HG03095 (cell line): ENCODE data around the gene TMBIM1.
A peak's percentile ranks its signal among the peaks of the same experiment; 100 is the strongest.

Experiments
- ATAC-seq: cut with Tn5 transposase; IDR thresholded peaks from one replicate; pipeline ENCODE4 v1.9.1; 2021; ENCODE audit warnings: moderate library complexity; ENCODE audit not compliant: unreplicated experiment

Gene TMBIM1, protein sequence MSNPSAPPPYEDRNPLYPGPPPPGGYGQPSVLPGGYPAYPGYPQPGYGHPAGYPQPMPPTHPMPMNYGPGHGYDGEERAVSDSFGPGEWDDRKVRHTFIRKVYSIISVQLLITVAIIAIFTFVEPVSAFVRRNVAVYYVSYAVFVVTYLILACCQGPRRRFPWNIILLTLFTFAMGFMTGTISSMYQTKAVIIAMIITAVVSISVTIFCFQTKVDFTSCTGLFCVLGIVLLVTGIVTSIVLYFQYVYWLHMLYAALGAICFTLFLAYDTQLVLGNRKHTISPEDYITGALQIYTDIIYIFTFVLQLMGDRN

DNA sequence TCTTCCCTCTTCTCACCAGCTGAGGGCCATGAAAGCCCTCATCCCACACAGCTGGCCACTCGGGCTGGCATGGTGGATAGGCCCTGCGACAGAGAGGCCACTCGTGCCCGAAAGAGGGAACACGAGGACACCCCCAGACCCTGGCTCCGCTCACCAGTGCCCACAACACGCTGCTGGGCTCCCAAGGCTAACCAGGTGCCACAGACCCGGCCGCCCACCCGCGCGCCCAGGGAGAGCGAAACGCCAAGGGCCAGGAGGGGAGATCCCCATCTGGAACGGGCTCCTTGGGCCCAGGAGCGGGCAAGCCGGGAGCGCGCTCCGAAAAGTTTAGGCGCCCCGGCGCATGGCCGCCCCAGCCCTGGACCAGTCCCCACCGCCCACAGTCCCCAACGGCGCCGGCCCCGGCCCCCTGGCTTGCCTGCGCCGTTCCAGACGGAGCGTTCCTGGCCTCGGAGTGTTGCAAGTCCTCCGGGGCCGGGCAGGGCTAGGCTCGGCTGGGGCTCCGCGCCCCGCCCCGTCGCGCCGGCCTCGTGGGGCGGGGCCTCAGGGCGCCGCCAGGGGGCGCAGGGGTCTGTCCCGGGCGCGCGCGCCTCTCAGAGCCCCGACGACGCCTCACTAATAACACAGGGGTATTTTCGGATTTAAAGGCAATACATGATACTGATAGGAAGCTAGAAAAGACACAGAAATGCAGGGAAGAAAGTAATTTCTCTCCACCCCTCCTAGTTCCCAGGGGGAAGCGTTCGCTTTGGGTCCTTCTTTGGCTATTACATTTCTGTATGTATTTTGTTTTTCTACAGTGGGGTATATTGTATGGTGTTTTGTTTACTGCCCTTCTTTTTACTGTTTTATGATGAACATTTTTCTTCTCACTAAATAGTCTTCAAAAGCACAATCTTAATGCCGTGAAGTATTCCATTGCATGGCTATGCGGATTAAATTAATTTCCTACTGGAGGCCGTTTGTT, at the start of gene TMBIM1:
Gene TMBIM1, minus strand, starts transcription at position 456 of the 967 bp plus-strand sequence. CDS start 10,362 bp downstream, outside the sequence.
- ATAC-seq, result peak; percentile 57

DNA sequence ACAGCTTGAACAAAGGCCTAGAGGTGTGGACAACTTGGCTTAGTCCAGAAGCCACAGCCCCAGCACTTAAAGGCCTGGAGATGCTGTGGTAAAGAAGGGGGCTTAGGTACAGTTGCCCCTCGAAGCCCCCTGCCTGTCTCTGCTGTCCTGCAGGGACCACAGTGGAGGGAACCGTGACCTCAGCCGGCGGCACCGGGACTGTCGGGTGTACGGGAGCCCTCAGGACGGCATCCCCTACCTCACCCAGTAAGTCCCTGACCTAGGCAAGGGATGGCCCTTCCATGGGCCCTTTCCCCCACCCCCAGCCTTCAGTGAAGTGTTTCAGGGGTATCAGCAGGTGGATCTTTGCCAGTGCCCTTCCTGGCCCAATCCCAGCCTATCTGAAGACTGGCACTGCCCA, 49.1 kb upstream of the TMBIM1 start:
- no peak for ATAC-seq

DNA sequence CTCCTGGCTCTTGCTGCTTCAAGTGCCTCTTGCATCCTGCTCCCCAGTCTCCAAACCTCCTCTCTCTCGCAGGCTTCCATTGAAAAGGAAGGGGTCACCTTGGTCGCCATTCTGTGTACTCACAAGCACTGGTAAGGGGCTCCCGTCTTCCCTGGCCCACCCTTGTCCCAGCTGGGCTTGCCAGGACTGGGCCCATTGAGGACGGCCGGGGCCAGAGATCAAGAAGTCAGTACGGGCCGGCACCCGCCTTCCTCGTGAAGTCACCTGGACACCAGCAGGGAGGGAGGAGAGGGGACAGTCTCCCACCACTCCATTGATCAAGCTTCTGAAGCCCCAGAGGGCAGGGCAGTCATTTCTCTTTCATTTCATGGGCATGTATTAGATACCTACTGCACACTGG, 48.4 kb upstream of the TMBIM1 start:
- no peak for ATAC-seq

DNA sequence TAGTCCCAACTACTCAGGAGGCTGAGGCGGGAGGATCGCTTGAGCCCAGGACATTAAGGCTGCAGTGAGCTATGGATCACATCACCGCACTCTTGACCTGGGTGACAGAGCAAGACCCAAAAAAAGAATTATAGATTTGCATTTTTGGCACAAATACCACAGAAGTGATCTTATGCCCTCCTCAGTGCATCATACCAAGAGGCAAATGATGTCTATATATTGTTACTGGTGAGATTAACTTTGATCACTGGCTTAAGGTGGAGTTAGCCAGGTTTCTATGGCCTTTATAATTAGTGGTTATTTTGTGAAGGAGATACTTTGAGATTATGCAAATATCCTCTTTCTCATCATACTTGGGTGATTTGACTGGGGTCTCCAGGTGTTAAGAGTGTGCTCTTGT, 42.2 kb upstream of the TMBIM1 start:
- ATAC-seq, result no peak

DNA sequence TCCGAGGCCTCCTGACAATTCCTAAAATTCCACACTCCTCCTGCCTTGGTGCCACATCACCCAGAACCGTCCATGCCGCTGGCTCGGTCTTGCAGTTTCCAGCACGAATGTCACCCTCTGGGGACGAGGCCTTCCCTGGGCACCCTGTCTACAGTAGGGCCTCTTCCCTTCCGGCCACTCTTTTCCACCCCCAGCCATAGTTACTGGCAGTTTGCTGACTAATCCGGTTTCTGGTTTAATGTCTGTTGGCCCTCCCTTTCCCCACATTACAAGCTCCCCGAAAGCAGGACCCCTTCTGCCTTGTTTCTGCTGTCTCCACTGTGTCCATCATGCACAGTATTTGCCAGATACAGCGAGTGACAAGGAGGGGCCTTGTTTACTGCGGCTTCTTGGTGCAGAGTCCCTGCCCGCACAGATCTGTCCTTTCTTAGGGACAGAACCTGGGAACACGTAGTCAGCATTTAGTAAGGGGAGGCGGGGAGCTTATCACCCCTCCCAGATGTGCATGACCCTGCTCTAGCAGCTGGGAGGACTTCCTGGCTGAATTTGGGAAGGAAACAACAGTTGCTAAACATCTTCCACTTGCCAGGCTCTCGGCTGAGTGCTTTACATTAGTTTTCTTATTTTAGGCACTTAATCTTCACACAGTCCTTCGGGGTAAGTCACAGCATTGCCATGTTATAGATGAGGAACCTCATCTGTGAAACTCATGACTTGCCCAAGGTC, 40.8 kb upstream of the TMBIM1 start:
- ATAC-seq, result no peak

DNA sequence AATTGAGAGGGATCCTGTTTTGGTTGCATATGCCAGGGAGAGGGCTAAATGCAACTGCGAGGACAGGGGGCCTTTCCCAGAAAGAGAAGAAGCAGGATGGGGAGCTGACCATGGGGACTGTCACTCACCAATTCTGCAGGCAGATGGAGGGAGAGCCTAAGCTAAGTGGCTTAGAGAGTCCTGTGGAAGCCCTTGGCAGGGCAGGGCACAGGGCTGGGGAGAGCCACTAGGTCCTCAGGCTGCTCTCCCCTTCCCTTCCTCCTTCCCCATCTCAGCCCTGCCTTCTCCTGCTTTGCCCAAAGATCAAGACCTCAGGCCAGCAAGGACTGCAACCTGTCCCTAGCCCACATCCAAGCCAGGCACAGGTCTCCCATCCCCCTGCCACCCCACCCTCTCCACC, 40.0 kb upstream of the TMBIM1 start:
- ATAC-seq, result no peak

DNA sequence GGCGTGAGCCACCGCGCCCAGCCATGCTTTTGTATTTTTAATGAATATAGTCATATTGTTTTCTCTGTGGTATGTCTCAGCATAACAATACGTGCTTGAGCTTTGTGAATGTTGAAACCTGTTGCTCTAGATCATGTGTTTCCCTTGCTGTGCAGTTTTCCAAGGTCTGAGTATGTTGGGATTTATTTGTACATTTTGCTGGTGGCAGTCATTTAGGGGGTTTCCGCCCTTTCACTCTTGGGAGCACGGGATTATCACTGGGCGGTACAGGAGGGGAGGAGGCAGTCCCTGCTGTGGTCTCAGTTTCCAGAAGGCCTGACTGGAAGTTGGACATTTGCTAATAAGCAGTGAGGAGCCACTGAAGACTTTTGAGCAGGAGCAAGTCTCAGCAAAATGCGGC, 39.4 kb upstream of the TMBIM1 start:
- no peak for ATAC-seq

DNA sequence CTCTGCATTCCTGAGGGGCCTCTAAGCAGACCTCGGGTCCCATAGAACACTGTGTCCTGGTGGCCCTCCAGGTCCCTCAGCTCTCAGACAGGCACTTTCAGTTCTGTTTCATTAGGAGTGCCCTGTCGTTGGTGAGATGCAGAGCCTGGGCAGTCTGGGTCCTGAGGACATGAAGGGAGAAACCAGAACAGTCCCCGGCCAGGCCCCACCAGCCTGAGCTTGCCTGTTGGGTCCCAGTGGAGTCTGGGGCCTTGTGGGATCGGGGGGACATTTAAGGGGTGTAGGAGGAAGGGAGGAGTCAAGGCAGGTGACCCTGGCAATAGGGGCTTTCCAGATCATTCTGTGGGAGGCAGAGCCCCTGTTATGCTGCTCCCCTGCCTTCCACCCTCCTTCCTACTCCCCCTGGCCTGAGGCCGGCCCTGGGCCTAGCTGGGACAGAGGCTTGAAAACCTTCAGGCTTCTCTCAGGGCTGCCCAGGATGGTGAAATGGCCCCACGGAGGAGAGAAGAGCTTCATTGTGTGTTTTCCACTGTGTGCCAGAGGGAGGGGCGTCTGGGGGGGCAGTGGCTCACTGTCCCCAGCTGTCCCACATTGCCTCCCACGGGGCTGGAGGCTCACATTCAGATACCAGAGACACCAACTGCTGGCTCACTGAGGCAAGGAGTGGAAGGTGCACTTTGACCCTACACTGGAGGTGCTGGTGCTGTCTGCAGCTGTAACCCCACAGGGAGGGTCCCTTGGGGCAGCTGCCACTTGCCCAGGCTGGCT, 37.7 kb upstream of the TMBIM1 start:
- peak; percentile 39 for ATAC-seq

DNA sequence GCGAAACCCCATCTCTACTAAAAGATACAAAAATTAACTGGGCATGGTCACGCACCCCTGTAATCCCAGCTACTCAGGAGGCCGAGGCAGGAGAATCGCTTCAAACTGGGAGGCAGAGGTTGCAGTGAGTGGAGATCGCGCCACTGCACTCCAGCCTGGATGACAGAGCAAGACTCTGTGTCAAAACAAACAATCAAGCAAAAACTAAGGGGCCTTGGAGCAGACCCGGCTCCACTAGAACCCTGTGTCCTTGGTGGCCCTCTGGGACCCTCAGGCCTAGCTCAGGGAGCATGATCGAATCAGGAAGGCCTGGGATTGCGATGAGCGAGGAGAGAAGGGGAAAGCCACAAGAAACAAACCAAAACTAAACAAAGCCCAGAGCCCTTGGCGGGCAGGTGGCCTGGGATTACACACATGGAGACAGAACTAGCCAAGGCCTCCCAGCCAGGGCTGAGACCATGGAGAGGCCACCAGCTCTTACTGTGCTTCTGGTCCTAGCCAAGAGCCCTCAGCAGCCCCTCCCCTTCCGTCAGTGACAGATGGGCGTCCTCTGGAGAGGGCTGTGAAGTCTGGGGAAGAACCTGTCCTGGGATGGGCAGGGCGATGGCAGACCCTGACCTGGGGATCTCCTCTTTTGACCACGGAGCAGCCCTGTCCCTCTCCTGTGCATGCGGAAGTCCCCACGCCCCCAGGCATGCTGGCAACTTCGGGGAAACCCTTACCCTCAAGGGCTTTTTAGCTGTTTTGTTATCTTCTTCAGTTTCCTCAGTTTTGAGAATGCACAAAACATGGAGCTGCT, 36.9 kb upstream of the TMBIM1 start:
- ATAC-seq, result peak; percentile 41

DNA sequence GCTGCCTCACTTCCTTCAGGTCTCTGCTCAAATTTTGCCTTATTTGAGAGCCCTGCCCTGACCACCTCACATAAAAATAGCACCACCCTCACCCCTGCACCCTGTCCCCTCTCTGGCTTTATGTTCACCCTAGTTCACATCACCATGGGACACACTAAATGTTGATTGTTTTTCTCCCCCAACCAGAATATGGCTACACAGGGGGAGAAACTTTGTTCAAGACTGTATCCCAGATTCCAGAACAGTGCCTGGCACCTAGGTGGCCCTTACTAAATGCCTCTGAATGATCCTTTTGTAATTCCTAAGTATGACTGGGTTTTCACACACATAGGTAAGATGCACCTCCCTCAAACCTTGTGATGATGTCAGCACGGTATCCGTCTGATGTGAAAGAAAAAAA, 36.0 kb upstream of the TMBIM1 start:
- ATAC-seq, result no peak

DNA sequence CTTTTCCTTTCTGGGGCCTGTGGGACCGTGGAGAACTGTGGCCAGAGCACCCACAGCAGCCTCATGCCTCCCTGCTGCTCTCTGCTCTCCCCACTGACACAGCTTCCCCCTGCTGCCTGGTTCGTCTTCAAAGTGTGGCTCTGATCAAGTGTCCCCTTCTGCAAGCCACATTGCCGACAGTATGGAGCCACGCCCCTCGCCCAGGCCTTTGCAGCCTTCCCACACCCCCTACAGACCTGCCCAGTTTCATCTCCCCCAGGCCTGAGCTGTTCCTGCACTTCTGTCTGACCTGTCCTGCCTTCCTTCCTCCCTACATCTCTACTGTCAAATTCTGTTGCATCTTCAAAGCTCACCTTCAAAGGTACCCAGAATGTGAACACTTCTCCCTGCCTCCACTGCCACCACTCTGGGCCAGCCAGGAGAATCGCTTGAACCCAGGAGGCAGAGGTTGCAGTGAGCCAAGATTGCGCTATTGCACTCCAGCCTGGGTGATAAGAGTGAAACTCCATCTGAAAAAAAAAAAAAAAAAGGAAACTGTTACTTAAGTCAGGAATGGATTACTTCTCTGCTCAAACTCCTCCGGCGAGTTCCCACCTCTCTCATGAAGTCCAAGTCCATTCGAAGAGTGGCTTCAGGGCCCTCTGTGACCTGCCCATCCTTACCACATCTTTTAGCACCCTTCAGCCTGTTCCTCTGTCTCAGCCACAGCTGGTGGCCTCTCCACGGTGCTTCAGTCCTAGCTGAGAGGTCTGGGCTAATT, 35.3 kb upstream of the TMBIM1 start:
- no peak for ATAC-seq

DNA sequence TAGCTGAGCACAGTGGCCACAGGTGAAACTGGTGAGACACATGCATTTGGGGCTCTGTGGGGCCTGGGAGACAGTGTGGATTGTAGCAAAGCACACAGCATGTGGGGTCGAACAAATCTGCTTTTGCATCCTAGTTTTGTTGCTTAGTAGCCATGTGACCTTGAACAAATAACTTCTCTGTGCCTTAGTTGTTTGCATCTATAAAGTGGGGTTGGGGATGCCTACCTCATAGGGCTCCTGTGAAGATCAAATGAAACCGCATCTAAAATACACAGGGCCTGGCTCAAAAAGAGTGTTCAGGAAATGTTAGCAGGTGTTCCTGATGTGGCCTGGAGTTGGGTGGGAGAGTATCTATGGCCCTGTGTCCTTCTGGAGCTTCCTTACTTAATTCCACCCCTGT, 34.0 kb upstream of the TMBIM1 start:
- ATAC-seq, result no peak

DNA sequence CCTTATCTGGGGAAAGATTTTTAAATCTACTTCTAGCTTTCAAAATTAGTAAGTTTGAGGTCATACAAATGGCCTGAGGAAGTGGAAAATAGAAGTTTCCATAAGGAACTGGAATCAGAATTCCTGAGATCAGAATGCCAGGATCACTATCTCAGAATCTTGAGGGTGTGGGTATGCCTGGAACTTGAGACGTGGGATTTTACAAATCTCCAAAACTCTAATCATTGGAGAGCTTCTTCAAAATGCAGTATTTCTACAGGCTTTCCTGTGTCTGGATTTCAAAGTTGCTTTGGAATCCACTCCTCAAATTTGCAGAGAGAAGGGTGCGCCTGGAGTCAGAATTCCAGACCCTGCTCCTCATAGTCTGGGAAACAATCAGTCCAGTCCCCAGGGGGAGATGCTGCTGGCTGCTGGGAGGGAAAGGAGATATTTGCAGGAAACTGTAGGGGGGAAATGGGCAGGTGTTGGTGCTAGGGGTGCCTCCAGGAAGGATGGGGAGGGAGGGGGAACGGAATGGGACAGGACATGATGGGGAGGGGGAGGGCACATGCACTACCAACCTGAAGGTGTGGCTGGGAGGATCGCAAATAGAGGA, 33.4 kb upstream of the TMBIM1 start:
- no peak for ATAC-seq

DNA sequence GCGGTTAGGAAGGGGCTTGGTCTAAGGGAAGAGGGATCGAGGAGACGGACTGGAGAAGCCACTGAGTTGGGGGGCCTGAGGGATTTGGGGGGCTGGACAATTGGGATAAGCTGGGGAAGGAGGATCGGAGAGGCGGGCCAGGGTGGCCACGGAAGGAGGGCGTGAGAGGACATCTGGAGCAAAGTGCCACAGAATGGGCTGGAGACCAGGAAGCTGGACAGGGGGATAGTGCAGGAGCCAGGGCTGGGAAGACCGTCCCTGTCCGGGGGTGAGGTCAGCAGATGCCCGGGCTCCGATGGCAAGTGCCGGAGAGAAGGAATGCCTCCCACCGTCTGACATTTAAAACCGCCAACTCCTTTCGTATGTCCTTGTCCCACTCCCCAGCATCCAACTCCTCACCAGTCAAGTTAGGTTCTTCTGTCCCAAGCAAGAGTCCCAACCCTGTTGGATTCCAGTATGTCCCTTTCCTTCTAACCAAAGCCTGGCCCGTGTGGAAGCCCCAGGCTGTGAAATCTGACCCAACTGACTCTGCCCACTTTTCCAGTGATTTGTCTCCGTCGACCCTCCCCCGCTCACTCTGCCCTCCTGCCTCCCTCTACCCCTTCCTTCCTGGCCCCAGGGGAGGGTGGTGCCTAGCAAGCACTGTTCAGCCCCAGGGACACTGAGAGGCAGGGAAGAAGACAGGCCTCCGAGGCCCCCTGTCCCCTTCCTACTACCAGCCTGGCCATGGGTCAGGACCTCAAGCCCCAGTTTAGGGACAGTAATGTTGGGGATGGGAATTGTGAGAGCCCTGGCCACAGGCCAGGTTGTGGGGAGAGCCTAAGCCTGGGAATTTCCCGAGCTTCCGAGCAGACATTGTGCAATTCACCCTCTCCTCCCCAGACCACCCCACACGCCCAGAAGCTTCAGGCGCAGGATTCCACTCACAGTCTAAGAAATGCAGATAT, 31.5 kb upstream of the TMBIM1 start:
- ATAC-seq, result no peak

DNA sequence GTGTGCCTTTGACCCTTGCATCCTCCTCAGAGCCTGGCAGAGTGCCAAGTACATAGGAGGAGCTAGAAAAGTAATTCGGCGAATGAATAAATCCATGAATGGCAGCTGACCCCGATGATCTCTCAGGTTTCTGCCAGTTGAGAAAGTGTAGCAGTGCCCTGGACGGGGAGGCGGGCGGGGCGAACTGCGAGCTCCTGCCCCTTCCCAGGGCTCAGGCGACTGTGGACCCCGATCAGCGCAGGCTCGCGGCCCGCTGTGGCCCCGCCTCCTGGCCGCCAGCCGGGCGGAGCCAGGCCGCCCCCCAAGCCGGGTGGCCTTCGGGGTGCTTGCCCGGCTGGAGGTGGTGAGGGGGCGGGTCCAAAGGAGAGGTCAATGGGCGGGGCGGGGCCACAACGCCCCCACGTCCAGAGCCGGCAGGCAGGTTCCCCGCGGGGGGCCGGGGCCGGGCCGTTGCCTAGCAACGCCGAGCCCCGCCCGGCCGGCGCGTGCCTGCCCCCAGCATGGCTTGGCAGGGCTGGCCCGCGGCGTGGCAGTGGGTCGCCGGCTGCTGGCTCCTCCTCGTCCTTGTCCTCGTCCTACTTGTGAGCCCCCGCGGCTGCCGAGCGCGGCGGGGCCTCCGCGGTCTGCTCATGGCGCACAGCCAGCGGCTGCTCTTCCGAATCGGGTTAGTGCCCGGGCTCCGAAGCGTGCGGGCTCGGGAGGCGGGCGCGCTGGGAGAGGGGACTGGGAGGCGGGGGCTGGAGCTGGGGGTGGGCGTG, 30.6 kb upstream of the TMBIM1 start:
- peak; percentile 64 for ATAC-seq

DNA sequence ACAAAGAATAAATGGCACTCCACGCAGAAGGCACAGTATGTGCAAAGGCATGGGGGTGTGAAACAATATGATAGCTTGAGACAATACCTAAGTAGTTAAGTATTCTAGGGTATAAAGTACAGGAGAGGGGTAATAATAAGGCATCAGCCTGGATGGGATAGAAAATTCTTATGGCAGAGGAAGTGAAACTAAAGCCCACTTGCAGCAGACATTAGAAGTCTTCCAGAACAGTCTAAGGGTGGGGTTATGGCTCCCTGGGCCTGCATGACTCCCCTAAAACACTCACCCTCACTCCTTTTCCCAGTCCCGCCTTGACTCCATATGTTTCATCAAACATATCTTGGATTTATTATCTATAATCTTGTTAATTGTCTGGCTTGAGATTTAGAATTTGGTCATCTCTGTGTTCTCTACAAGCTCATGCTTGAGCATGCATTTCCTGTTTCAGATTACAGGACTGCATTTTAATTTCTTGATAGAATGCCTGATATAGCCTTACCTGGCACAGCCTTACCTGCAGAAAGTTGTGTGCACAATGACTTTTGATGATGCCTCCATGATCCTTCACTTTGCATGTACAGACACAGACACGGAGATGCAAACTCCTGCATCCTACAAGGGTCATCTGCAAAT, 28.5 kb upstream of the TMBIM1 start:
- ATAC-seq, result no peak
